ENCODE data around the gene SERPING1.

The SERPING1 gene

GRCh38 chr11:57585301-57585700, 12.2 kb upstream of the SERPING1 start:
- TF ChIP-seq EGR1 (IDR thresholded peaks at IDR 0.05) (no peak), RAD21 (IDR thresholded peaks at IDR 0.05; ENCODE audit: low read depth) (no peak), USF1 (IDR thresholded peaks at IDR 0.05) (no peak), TCF12 (IDR thresholded peaks at IDR 0.05; ENCODE audit: low read depth) (no peak), CREB1 (IDR thresholded peaks at IDR 0.05; ENCODE audit: low read depth) (no peak), TAF1 (IDR thresholded peaks at IDR 0.05; ENCODE audit: low read depth) (no peak), NFIC (IDR thresholded peaks at IDR 0.05) (no peak), TEAD4 (IDR thresholded peaks at IDR 0.05) (no peak), ZBTB7A (IDR thresholded peaks at IDR 0.05; ENCODE audit: low read depth) (no peak), EP300 (IDR thresholded peaks at IDR 0.05; ENCODE audit: borderline replicate concordance) (no peak)

- no peak for TF ChIP-seq RAD21 (IDR thresholded peaks at IDR 0.05; ENCODE audit: low read depth)
- TF ChIP-seq TEAD4 (IDR thresholded peaks at IDR 0.05) = no peak
- no peak for TF ChIP-seq ZBTB7A (IDR thresholded peaks at IDR 0.05; ENCODE audit: low read depth)
- no peak for TF ChIP-seq TCF12 (IDR thresholded peaks at IDR 0.05; ENCODE audit: low read depth)
- no peak for TF ChIP-seq TAF1 (IDR thresholded peaks at IDR 0.05; ENCODE audit: low read depth)
- no peak for TF ChIP-seq FOXM1 (IDR thresholded peaks at IDR 0.05; ENCODE audit: borderline replicate concordance, low read depth)
- no peak for TF ChIP-seq EGR1 (IDR thresholded peaks at IDR 0.05)
- TF ChIP-seq CEBPB (IDR thresholded peaks at IDR 0.05) = no peak
- no peak for TF ChIP-seq EP300 (IDR thresholded peaks at IDR 0.05; ENCODE audit: borderline replicate concordance)
- TF ChIP-seq YY1 (IDR thresholded peaks at IDR 0.05; ENCODE audit: low read depth) = no peak
- TF ChIP-seq NFIC (IDR thresholded peaks at IDR 0.05) = no peak
- no peak for TF ChIP-seq CREB1 (IDR thresholded peaks at IDR 0.05; ENCODE audit: low read depth)
- no peak for TF ChIP-seq REST (IDR thresholded peaks at IDR 0.05; ENCODE audit: low read depth)
- no peak for TF ChIP-seq MAX (IDR thresholded peaks at IDR 0.05)
- no peak for TF ChIP-seq USF1 (IDR thresholded peaks at IDR 0.05)
These were observed 10.7 kb upstream of the SERPING1 start for GRCh38 chr11:57586711-57587245.

- no peak for TF ChIP-seq RAD21 (IDR thresholded peaks at IDR 0.05; ENCODE audit: low read depth)
These were observed 9.3 kb upstream of the SERPING1 start for GRCh38 chr11:57588046-57588710.

- TF ChIP-seq REST (IDR thresholded peaks at IDR 0.05; ENCODE audit: low read depth) (no peak), TEAD4 (IDR thresholded peaks at IDR 0.05) (no peak), EP300 (IDR thresholded peaks at IDR 0.05; ENCODE audit: borderline replicate concordance) (no peak), RAD21 (IDR thresholded peaks at IDR 0.05; ENCODE audit: low read depth) (no peak), CREB1 (IDR thresholded peaks at IDR 0.05; ENCODE audit: low read depth) (no peak), TCF12 (IDR thresholded peaks at IDR 0.05; ENCODE audit: low read depth) (no peak), NFIC (IDR thresholded peaks at IDR 0.05) (no peak), TAF1 (IDR thresholded peaks at IDR 0.05; ENCODE audit: low read depth) (no peak), YY1 (IDR thresholded peaks at IDR 0.05; ENCODE audit: low read depth) (no peak), FOXM1 (IDR thresholded peaks at IDR 0.05; ENCODE audit: borderline replicate concordance, low read depth) (no peak), MAX (IDR thresholded peaks at IDR 0.05) (no peak), ZBTB7A (IDR thresholded peaks at IDR 0.05; ENCODE audit: low read depth) (no peak), CEBPB (IDR thresholded peaks at IDR 0.05) (no peak), USF1 (IDR thresholded peaks at IDR 0.05) (no peak), EGR1 (IDR thresholded peaks at IDR 0.05) (no peak)
These were observed 1.1 kb upstream of the SERPING1 start for GRCh38 chr11:57596266-57596885.

All from Ishikawa (cell line).